GM21528 (cell line): Measurements from ENCODE around the gene SAT2.

Source experiments
- ATAC-seq: cut with Tn5 transposase; IDR thresholded peaks from one replicate; pipeline ENCODE4 v1.9.1; 2021; ENCODE audit warnings: mild to moderate bottlenecking, moderate library complexity; ENCODE audit not compliant: unreplicated experiment, low FRiP score

The SAT2 gene

DNA sequence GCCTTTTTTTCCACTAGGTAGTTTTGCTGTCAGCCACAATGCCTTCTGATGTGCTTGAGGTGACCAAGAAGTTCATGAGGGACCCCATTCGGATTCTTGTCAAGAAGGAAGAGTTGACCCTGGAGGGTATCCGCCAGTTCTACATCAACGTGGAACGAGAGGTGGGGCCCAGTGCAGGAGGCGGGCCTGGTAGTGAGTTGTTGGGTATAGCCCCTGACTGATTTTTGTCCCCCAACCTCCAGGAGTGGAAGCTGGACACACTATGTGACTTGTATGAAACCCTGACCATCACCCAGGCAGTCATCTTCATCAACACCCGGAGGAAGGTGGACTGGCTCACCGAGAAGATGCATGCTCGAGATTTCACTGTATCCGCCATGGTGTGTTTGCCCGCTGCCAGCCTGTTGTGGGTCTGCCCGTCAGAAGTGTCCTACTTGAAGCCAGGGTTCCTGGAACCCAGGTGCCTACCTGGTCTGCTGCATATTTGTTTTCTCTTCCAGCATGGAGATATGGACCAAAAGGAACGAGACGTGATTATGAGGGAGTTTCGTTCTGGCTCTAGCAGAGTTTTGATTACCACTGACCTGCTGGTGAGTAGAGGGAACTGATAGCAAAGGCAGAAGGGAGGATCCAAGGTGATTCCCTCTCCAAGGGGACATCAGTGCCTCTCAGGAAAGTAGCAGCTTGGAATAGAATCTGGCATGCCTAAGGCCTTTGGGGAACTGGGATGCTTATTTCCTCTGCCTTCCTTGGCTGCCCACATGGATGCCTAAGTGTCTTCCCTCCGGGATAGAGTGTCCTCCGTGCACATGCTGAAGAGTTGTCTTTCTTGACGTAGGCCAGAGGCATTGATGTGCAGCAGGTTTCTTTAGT, 50.1 kb downstream of the SAT2 start:
- ATAC-seq, result no peak

DNA sequence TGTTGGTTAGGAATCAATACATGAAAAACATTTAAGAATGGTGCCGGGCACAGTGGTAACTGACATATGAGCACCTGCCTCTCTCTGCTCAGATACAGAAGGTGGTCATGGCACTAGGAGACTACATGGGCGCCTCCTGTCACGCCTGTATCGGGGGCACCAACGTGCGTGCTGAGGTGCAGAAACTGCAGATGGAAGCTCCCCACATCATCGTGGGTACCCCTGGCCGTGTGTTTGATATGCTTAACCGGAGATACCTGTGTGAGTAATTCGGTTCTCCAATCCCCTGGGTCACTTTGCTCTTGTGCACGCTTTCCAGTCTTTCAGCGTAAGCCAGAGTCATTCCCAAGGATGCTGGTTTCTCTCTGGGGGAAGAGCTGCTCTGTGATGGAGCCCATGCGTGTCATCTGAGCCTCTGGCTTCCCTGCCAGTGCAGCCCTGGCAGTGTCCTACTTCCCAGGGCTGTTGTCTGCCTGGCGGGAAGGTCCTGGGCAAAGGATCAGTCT, 51.1 kb downstream of the SAT2 start:
- no peak for ATAC-seq
